Measurements from ENCODE around the gene CTTNBP2.

CTTNBP2 gene

GRCh38 chr7:117661328-117661727 lies 211.9 kb downstream of the CTTNBP2 start:
- DNase-seq (ENCODE audit: insufficient read length, low spot score) (no peak), FAIRE-seq (no peak)
